ENCODE results near the gene LSP1. TPM values are rescaled to one million over a fixed set of nuclear protein-coding genes. Genes with fewer than 3 reads are reported as not detected.

LSP1 gene
- total RNA-seq, 1 donor from 2014 or later: 29.2 TPM

DNA sequence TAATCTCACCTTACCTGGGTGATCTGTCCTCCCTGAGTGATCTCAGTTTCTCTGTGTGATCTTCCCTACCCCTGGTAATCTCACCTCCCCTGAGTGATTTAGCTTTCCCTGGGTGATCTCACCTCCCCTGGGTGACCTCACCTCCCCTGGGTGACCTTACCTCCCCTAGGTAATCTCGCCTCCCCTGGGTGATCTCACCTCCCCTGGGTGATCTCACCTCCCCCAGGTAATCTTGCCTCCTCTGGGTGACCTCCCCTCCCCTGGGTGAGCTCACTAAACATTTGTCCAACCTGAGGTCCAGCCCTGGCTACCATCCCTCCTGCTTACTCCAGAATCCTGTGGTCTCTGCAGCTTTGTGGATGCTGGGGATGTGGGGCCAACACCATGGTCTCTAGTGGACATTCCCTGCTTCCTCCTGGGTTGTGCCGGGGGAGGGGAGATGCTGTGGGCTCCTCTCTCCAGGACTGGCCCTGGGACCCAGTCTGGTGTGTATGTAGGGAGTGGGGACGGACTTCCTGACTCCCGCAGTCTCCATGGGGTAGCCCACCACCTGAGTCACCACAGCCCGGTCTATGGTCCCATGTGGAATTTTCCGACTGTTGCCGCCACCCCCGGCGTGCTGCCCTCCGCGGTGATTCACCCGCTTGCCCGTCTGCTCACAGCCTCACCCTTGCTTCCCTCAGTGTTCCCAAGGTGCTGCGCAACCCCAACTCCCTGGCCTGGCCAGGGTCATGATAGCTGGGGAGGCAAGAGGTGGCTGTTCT is 9.9 kb downstream of the LSP1 start:
- H3K9me3 ChIP-seq (ENCODE audit: control insufficient read depth in 3 of 3, low read length in 3 of 3): no peaks in the 10 kb centered on the region
- H3K27ac ChIP-seq (ENCODE audit: low read depth, low read length): peak overlapping the region; percentile 80
- H3K4me3 ChIP-seq (ENCODE audit: low read length in 3 of 3): peak overlapping the region in 2 of 3 donors; percentile 60 to 68
- no peaks in the 10 kb centered on the region for H3K36me3 ChIP-seq (ENCODE audit: control insufficient read depth in 3 of 3, insufficient read depth in 3 of 3, low read length in 3 of 3)
- peak overlapping the region in 2 of 3 donors; percentile 61 to 70 for H3K9ac ChIP-seq (ENCODE audit: low read depth in 1 of 3, low read length in 3 of 3)
- H3K4me1 ChIP-seq (ENCODE audit: control insufficient read depth in 3 of 3, insufficient read depth in 3 of 3, low read length in 3 of 3): peaks cover 32 to 38% (median 34%) of the 10 kb centered on the region in 3 donors
- peaks cover 0 to 37% (median 0%) of the 10 kb centered on the region in 3 donors for H3K27me3 ChIP-seq (ENCODE audit: control insufficient read depth in 3 of 3, insufficient read depth in 3 of 3, low read length in 3 of 3)

DNA sequence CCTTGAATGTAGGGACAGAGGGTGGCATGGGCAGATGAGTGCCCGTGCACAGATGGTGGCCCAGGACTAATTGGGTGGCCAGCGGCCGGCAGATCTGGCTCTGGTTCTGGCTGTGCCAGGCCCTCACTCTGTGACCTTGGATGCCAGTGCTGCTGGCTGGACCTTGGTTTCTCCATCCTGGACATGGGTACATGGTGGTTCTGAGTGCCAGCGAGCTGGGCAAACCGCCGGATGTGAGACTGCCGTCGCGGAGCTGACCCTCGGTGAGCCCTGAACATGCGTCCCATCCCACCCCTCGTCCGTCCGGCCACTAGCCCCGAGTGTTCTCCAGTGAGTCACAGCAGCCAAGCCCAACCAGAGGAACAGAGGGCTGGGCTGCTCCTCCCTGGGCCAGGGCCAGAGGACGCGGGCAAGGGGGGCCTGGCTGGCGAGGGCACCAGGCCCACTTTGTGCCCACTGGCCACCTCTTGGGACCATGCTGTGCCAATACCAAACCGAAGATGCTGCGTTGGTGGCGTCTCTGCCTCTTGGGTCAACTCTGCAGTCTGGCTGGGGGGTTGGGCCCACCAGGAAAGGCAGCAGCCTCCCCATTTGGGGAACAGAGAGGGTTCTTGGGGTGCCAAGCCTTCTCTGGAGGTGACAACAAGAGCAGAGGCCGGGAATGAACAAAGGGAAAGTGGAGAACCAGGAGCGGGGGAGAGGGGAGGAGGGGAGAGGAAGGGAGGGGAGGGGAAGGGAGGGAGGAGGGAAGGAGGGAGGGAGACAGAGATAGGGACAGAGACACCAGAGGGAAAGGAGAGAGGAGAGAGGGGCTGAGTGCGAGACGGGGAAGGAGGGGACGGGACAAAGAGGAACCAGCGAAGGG is 10.7 kb downstream of the LSP1 start:
- peaks cover 38 to 46% (median 41%) of the 10 kb centered on the region in 3 donors for H3K4me1 ChIP-seq (ENCODE audit: control insufficient read depth in 3 of 3, insufficient read depth in 3 of 3, low read length in 3 of 3)
- peaks cover 0 to 45% (median 2%) of the 10 kb centered on the region in 3 donors for H3K27me3 ChIP-seq (ENCODE audit: control insufficient read depth in 3 of 3, insufficient read depth in 3 of 3, low read length in 3 of 3)
- peak overlapping the region; percentile 80 for H3K27ac ChIP-seq (ENCODE audit: low read depth, low read length)
- H3K9me3 ChIP-seq (ENCODE audit: control insufficient read depth in 3 of 3, low read length in 3 of 3): no peaks in the 10 kb centered on the region
- no peaks in the 10 kb centered on the region for H3K36me3 ChIP-seq (ENCODE audit: control insufficient read depth in 3 of 3, insufficient read depth in 3 of 3, low read length in 3 of 3)
- H3K4me3 ChIP-seq (ENCODE audit: low read length in 3 of 3): peak overlapping the region; percentile 60 to 68 (median 60)
- peak overlapping the region; percentile 50 to 77 (median 61) for H3K9ac ChIP-seq (ENCODE audit: low read depth in 1 of 3, low read length in 3 of 3)

DNA sequence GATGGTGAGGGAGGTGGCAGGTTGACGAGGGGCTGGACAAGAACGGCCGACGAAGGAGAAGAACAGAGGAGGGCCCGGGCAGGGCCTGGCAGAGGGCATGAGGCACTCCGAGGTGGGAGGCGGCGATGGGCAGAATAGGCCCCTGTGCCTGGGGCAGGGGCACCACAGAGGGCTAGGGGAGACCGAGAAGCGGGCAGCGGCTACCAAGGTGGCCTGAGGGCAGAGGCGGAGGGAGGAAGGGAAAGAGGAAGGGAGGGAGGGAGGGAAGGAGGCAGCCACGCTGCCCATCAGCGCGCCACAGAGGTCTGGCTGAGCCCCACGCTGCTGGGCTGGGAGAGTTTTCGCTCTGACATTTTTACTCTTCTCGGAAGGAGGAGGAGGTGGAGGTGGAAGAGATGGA is 11.3 kb downstream of the LSP1 start:
- H3K27me3 ChIP-seq (ENCODE audit: control insufficient read depth in 3 of 3, insufficient read depth in 3 of 3, low read length in 3 of 3): peaks cover 5 to 52% (median 8%) of the 10 kb centered on the region in 3 donors
- H3K27ac ChIP-seq (ENCODE audit: low read depth, low read length): peak overlapping the region; percentile 80
- H3K36me3 ChIP-seq (ENCODE audit: control insufficient read depth in 3 of 3, insufficient read depth in 3 of 3, low read length in 3 of 3): no peaks in the 10 kb centered on the region
- peaks cover 38 to 53% (median 44%) of the 10 kb centered on the region in 3 donors for H3K4me1 ChIP-seq (ENCODE audit: control insufficient read depth in 3 of 3, insufficient read depth in 3 of 3, low read length in 3 of 3)
- H3K9ac ChIP-seq (ENCODE audit: low read depth in 1 of 3, low read length in 3 of 3): peak overlapping the region; percentile 12 to 77 (median 50)
- no peaks in the 10 kb centered on the region for H3K9me3 ChIP-seq (ENCODE audit: control insufficient read depth in 3 of 3, low read length in 3 of 3)
- peak overlapping the region; percentile 52 to 64 (median 57) for H3K4me3 ChIP-seq (ENCODE audit: low read length in 3 of 3)

DNA sequence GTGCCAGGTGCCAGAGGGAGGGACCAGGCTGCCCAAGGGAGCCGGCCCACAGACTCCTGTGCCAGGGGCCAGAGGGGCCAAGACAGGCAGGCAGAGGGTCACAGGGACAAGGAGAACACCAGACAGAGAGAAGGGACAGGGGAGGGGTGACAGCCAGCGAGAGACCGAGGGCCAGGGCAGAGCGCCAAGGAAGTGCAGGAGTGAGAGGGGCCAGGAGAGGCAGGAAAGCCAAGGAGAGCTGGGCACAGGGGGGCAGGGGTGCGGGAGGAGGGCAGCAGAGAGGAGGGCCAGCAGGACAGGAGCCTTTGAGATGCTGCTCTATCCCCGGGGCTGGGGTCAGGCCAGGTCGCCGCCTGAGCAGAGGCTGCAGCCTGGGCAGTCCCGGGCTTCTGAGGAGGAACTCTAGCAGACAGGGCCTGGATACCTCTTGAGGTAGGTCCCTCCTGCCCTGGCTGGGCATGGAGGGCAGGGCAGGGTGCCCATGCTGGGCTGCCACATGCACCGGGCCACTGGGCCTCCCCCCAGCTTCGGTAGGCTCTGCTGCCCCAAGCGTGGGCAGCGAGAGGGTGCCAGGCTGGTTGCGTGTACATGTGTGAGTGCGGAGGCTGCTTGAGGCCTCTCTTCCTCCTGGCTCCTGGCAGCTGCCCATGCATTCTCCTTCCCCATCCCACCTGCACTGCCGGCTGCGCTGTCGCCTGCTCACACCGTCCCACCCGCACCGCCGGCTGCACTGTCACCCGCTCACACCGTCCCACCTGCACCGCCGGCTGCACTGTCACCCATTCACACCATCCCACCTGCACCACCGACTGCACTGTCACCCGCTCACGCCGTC is 12.2 kb downstream of the LSP1 start:
- Histone ChIP-seq H3K9me3 (ENCODE audit: control insufficient read depth in 3 of 3, low read length in 3 of 3) (no peaks in the 10 kb centered on the region), H3K27ac (ENCODE audit: low read depth, low read length) (peak overlapping the region; percentile 80), H3K9ac (ENCODE audit: low read depth in 1 of 3, low read length in 3 of 3) (peak overlapping the region; percentile 12 to 77 (median 50)), H3K27me3 (ENCODE audit: control insufficient read depth in 3 of 3, insufficient read depth in 3 of 3, low read length in 3 of 3) (peaks cover 9 to 60% (median 15%) of the 10 kb centered on the region in 3 donors), H3K4me1 (ENCODE audit: control insufficient read depth in 3 of 3, insufficient read depth in 3 of 3, low read length in 3 of 3) (peaks cover 38 to 60% (median 48%) of the 10 kb centered on the region in 3 donors), H3K4me3 (ENCODE audit: low read length in 3 of 3) (peak overlapping the region; percentile 52 to 64 (median 57)), H3K36me3 (ENCODE audit: control insufficient read depth in 3 of 3, insufficient read depth in 3 of 3, low read length in 3 of 3) (no peaks in the 10 kb centered on the region)

DNA sequence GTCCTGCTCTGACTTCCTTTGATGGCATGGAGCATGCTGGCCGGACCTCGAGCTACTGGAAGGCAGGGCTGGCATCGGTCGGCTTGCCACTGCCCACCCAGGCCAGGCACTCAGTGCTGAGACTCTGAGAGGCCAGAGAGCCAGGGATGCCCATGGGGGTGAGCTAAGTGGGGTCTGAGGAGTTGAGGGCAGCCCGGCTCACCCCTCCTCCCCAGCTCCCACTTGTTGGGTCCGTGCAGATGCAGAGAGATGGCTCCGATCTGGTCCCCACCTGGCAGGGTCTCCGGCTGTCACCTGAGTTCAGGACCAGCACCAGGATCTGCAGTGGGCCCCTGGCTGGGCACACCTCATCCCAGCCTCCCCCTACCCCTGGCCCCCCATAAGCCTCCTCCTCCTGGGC is 13.3 kb downstream of the LSP1 start:
- no peak overlapping the region for H3K27ac ChIP-seq (ENCODE audit: low read depth, low read length)
- peaks cover 41 to 71% (median 48%) of the 10 kb centered on the region in 3 donors for H3K4me1 ChIP-seq (ENCODE audit: control insufficient read depth in 3 of 3, insufficient read depth in 3 of 3, low read length in 3 of 3)
- peaks cover 0 to 3% (median 0%) of the 10 kb centered on the region in 3 donors for H3K36me3 ChIP-seq (ENCODE audit: control insufficient read depth in 3 of 3, insufficient read depth in 3 of 3, low read length in 3 of 3)
- H3K9me3 ChIP-seq (ENCODE audit: control insufficient read depth in 3 of 3, low read length in 3 of 3): no peaks in the 10 kb centered on the region
- peaks cover 17 to 72% (median 26%) of the 10 kb centered on the region in 3 donors for H3K27me3 ChIP-seq (ENCODE audit: control insufficient read depth in 3 of 3, insufficient read depth in 3 of 3, low read length in 3 of 3)
- peak overlapping the region in 1 of 3 donors; percentile 77 for H3K9ac ChIP-seq (ENCODE audit: low read depth in 1 of 3, low read length in 3 of 3)
- H3K4me3 ChIP-seq (ENCODE audit: low read length in 3 of 3): peak overlapping the region in 2 of 3 donors; percentile 35 to 54

DNA sequence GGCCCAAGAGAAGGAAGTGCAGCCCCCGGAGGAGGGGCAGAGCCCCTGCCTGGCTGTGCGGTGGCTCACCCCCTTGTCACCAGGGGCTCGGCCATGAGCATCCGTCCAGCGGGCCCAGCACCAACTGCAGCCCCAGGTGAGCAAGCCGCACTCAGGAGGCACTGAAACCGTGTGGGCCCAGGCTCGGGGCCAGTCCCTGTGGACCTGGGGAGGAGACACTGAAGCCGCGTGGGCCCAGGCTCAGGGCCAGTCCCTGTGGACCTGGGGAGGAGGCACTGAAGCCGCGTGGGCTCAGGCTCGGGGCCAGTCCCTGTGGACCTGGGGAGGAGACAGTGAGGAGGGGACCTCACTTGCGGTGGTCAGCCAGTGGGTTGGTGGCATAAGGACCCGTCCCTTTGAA is 13.9 kb downstream of the LSP1 start:
- Histone ChIP-seq H3K27ac (ENCODE audit: low read depth, low read length) (no peak overlapping the region), H3K4me3 (ENCODE audit: low read length in 3 of 3) (peak overlapping the region in 1 of 3 donors; percentile 6), H3K9me3 (ENCODE audit: control insufficient read depth in 3 of 3, low read length in 3 of 3) (no peaks in the 10 kb centered on the region), H3K4me1 (ENCODE audit: control insufficient read depth in 3 of 3, insufficient read depth in 3 of 3, low read length in 3 of 3) (peaks cover 41 to 72% (median 48%) of the 10 kb centered on the region in 3 donors), H3K27me3 (ENCODE audit: control insufficient read depth in 3 of 3, insufficient read depth in 3 of 3, low read length in 3 of 3) (peaks cover 22 to 77% (median 31%) of the 10 kb centered on the region in 3 donors), H3K9ac (ENCODE audit: low read depth in 1 of 3, low read length in 3 of 3) (no peak overlapping the region), H3K36me3 (ENCODE audit: control insufficient read depth in 3 of 3, insufficient read depth in 3 of 3, low read length in 3 of 3) (peaks cover 0 to 3% (median 0%) of the 10 kb centered on the region in 3 donors)

DNA sequence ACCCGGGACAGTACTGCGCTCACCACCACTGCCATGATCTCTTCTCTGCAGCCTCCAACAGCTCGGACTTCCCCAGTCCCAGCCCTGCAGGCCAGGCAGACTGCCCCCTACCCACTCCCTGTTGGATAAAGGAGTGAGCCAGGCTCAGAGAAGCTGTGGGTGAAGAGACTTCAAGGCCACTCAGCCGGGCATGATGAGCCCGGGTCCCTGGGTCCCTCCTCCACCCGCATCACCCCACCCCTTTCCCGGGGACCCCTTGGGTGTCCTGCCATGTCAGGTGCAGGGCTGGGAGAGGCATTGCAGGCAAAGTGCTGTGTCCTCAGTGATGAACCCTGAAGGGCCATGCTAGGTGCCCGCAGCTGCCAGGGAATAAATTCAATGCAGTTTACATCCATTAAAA is 14.5 kb downstream of the LSP1 start:
- peaks cover 28 to 82% (median 37%) of the 10 kb centered on the region in 3 donors for H3K27me3 ChIP-seq (ENCODE audit: control insufficient read depth in 3 of 3, insufficient read depth in 3 of 3, low read length in 3 of 3)
- H3K9ac ChIP-seq (ENCODE audit: low read depth in 1 of 3, low read length in 3 of 3): peak overlapping the region in 1 of 3 donors; percentile 33
- peaks cover 41 to 76% (median 48%) of the 10 kb centered on the region in 3 donors for H3K4me1 ChIP-seq (ENCODE audit: control insufficient read depth in 3 of 3, insufficient read depth in 3 of 3, low read length in 3 of 3)
- peak overlapping the region in 2 of 3 donors; percentile 29 to 30 for H3K4me3 ChIP-seq (ENCODE audit: low read length in 3 of 3)
- H3K9me3 ChIP-seq (ENCODE audit: control insufficient read depth in 3 of 3, low read length in 3 of 3): no peaks in the 10 kb centered on the region
- no peak overlapping the region for H3K27ac ChIP-seq (ENCODE audit: low read depth, low read length)
- peaks cover 0 to 3% (median 0%) of the 10 kb centered on the region in 3 donors for H3K36me3 ChIP-seq (ENCODE audit: control insufficient read depth in 3 of 3, insufficient read depth in 3 of 3, low read length in 3 of 3)

DNA sequence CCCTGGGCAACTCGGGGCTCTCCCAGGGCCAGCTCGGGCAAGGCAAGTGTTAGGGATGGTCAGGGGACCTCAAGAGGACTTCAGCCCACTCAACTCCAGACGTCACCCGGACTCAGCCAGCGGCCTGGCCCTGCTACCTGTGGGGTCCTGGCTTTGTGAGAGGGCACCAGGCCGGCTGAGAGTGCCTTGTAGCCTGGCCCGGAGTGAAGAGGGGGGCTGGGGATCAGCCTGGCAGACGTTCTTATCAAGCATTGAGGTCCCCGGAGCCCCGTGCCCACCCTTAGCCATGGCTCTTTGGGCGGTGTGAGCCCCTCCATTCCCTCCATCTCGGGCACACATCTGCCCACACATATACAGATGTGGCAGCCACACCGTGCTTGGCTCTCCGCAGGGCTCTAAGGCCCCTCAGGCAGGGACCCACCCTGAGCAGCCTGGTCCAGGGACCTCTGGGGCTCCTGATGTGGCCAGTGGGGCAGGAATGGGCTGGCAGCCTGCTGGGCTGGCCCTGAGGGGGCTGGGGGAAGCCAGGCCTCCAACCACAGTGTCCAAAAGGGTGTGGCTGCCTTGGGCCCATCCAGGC is 15.3 kb downstream of the LSP1 start:
- Histone ChIP-seq H3K27me3 (ENCODE audit: control insufficient read depth in 3 of 3, insufficient read depth in 3 of 3, low read length in 3 of 3) (peaks cover 29 to 85% (median 41%) of the 10 kb centered on the region in 3 donors), H3K9me3 (ENCODE audit: control insufficient read depth in 3 of 3, low read length in 3 of 3) (no peaks in the 10 kb centered on the region), H3K4me1 (ENCODE audit: control insufficient read depth in 3 of 3, insufficient read depth in 3 of 3, low read length in 3 of 3) (peaks cover 35 to 72% (median 42%) of the 10 kb centered on the region in 3 donors), H3K9ac (ENCODE audit: low read depth in 1 of 3, low read length in 3 of 3) (peak overlapping the region; percentile 59 to 76 (median 74)), H3K4me3 (ENCODE audit: low read length in 3 of 3) (peak overlapping the region; percentile 61 to 78 (median 66)), H3K36me3 (ENCODE audit: control insufficient read depth in 3 of 3, insufficient read depth in 3 of 3, low read length in 3 of 3) (peaks cover 0 to 3% (median 0%) of the 10 kb centered on the region in 3 donors), H3K27ac (ENCODE audit: low read depth, low read length) (no peak overlapping the region)

Data from skeletal muscle tissue (tissue), 4 donors.